Body of pancreas (tissue), 4 donors: ENCODE data around the gene ZFC3H1. TPM values are rescaled to one million over a fixed set of nuclear protein-coding genes. Genes with fewer than 3 reads are reported as not detected.

Experiments used
- ATAC-seq: fragments of 150-250 bp; one replicate; pipeline ENCODE4 v1.9.1; 2016
- DNase-seq, 4 donors: peaks; one replicate each; pipeline ENCODE4 v3.0.0-alpha.2; 2019
- H3K27ac ChIP-seq, 4 donors: fragments of 200-600 bp; sonication (generic); 1 replicate in 3 of 4; 2 replicates in 1 of 4; pipeline versions ENCODE4 v1.5.1 to v1.6.1; 2016 to 2019; ENCODE audit warnings: mild to moderate bottlenecking in 1 of 4, mixed read lengths in 1 of 4, moderate library complexity in 1 of 4
- H3K27me3 ChIP-seq, 2 donors: fragments of 200-600 bp; sonication (generic); one replicate each; pipeline ENCODE4 v1.6.0; 2016; ENCODE audit warnings: mild to moderate bottlenecking in 1 of 2
- H3K36me3 ChIP-seq, 2 donors: fragments of 200-600 bp; sonication (generic); replicated peaks in 1 of 2; 2 replicates each; pipeline ENCODE4 v1.5.1; 2016; ENCODE audit warnings: low read depth in 2 of 2; ENCODE audit not compliant: insufficient read depth in 1 of 2
- H3K4me1 ChIP-seq: fragments of 200-600 bp; sonication (generic); one replicate; pipeline ENCODE4 v1.6.0; 2016
- H3K4me3 ChIP-seq, 2 donors: fragments of 200-600 bp; sonication (generic); 1 replicate in 1 of 2; 2 replicates in 1 of 2; pipeline ENCODE4 v1.5.1; 2016 to 2019
- H3K9me3 ChIP-seq, 3 donors: fragments of 200-600 bp; sonication (generic); 1 replicate in 2 of 3; 2 replicates in 1 of 3; pipeline ENCODE4 v1.5.1; 2016
- POLR2A ChIP-seq, 3 donors: fragments of 450-650 bp; IDR thresholded peaks; one replicate each; pipeline ENCODE4 v1.6.1; 2016; ENCODE audit warnings: antibody characterized with exemption in 3 of 3, mild to moderate bottlenecking in 2 of 3
- WGBS, 2 donors: methylation state at CpG; one replicate each; pipeline ENCODE4 v1.1.5; 2017; 5-methylcytosine and 5-hydroxymethylcytosine counted together
- intact Hi-C: fragments of 100-400 bp; cut with DNase I; formaldehyde crosslinking; loops from one replicate; pipeline ENCODE4 v1.15.1; 2023
- total RNA-seq, 2 donors: library from RNA; depleted of rRNA; stranded (reverse); fragments of >200 nt; gene quantifications; one replicate each; pipeline ENCODE4 v1.1.0, GENCODE V29; 2016
- TF ChIP-seq, protein P1 (sequence below), 7 experiments: fragments of 450-650 bp in 4 of 7; fragments of 200-600 bp in 3 of 7; sonication (generic) in 3 of 7; IDR thresholded peaks; one replicate each; pipeline ENCODE4 v1.5.1; 2016 to 2019; ENCODE audit warnings: antibody characterized with exemption in 7 of 7

The ZFC3H1 gene
- total RNA-seq, 2 donors from 2014 or later, result 36.1 to 116 TPM

DNA sequence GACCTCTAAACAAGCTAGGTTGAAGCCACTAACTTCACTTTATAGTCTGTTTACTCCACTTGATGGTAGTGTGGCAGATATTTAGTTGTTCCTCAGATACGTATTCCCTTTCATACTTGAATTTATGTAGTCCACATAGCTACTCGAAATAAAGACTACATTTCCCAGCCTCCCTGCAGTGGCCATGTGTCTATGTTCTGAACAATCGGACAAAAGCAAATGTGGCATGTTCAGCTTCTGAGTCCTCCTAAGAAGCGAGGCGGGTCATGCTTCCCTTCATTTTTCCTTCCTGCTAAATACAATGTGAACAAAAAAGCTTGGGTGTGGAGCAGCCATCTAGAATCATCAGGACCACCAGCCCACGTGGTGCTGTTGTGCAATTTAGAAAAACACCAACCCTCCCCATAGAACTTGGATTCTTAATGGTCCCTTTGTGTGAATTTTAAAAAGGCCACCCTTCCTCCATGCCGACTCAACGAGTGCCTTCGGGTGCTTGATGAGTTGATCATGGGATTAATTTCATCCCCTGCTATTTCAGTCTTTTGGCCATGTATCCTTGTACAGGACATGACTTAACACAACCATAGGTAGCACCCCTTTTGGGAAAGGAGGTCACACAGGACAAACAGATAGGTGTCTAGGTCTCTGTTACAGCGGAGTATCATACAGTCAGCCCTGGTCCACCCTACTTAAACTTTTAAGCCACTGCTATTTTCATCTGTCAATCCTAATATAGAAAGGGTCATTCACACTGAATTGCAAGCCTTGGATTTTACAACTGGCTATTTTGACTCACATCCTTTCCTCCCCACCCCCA is 60.7 kb downstream of the ZFC3H1 start:
- Histone ChIP-seq H3K4me3 (no peak overlapping the region), H3K36me3 (no peaks in the 10 kb centered on the region), H3K4me1 (peaks cover 8% of the 10 kb centered on the region), H3K9me3 (no peaks in the 10 kb centered on the region), H3K27me3 (no peaks in the 10 kb centered on the region), H3K27ac (no peak overlapping the region)
- no peak for ATAC-seq
- WGBS, 2 donors, result 73 to 76% methylated on average over 10 of the region's 10 CpGs
- intact Hi-C loops, result no loop called here
- no peak for TF ChIP-seq POLR2A (IDR thresholded peaks at IDR 0.05)
- TF ChIP-seq, protein P1, sequence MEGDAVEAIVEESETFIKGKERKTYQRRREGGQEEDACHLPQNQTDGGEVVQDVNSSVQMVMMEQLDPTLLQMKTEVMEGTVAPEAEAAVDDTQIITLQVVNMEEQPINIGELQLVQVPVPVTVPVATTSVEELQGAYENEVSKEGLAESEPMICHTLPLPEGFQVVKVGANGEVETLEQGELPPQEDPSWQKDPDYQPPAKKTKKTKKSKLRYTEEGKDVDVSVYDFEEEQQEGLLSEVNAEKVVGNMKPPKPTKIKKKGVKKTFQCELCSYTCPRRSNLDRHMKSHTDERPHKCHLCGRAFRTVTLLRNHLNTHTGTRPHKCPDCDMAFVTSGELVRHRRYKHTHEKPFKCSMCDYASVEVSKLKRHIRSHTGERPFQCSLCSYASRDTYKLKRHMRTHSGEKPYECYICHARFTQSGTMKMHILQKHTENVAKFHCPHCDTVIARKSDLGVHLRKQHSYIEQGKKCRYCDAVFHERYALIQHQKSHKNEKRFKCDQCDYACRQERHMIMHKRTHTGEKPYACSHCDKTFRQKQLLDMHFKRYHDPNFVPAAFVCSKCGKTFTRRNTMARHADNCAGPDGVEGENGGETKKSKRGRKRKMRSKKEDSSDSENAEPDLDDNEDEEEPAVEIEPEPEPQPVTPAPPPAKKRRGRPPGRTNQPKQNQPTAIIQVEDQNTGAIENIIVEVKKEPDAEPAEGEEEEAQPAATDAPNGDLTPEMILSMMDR (IDR thresholded peaks at IDR 0.05), result no peak
- no peak for DNase-seq

DNA sequence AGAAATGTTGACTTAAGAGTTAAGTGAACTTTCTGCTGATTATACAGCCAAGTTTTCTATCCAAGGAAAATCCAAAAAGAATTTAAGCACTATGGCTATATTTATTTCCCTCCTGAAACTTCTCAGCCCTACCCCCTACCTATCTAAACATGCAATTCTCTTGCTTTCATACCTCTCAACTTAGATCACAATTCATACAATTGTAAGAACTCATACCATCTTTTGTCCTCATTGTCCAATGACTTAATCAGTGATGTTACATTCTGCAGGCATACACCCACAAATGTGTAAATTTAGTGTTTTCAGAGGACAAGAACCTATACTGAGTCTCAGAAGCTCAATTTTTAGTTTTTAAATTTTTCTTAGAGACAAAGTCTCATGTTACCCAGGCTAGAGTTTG is 62.1 kb downstream of the ZFC3H1 start:
- H3K36me3 ChIP-seq, result no peaks in the 10 kb centered on the region
- H3K27me3 ChIP-seq, result no peaks in the 10 kb centered on the region
- TF ChIP-seq, protein P1 (IDR thresholded peaks at IDR 0.05), result no peak
- TF ChIP-seq POLR2A (IDR thresholded peaks at IDR 0.05), result no peak
- ATAC-seq (no peak), DNase-seq (no peak)
- intact Hi-C loops, result no loop called here
- H3K9me3 ChIP-seq, result no peaks in the 10 kb centered on the region
- peaks cover 8% of the 10 kb centered on the region for H3K4me1 ChIP-seq
- no peak overlapping the region for H3K4me3 ChIP-seq
- H3K27ac ChIP-seq, result no peak overlapping the region

GRCh38 chr12:71599210-71599609 is 64.4 kb downstream of the ZFC3H1 start:
- DNase-seq (no peak), ATAC-seq (no peak)
- Histone ChIP-seq H3K36me3 (no peaks in the 10 kb centered on the region), H3K27me3 (no peaks in the 10 kb centered on the region), H3K9me3 (no peaks in the 10 kb centered on the region), H3K4me3 (no peak overlapping the region), H3K4me1 (no peaks in the 10 kb centered on the region), H3K27ac (no peak overlapping the region)
- no peak for TF ChIP-seq POLR2A (IDR thresholded peaks at IDR 0.05)
- TF ChIP-seq, protein P1 (IDR thresholded peaks at IDR 0.05), result no peak
- intact Hi-C loops, result no loop called here

GRCh38 chr12:71594214-71594948 is 69.3 kb downstream of the ZFC3H1 start:
- ATAC-seq, result no peak
- no peak for TF ChIP-seq POLR2A (IDR thresholded peaks at IDR 0.05)
- TF ChIP-seq, protein P1 (IDR thresholded peaks at IDR 0.05), result no peak
- 26 to 34% methylated on average over 5 of the region's 5 CpGs for WGBS, 2 donors
- DNase-seq, result peak; percentile 37 to 61 (median 52)
- Histone ChIP-seq H3K9me3 (no peaks in the 10 kb centered on the region), H3K27me3 (no peaks in the 10 kb centered on the region), H3K4me1 (peaks cover 7% of the 10 kb centered on the region), H3K36me3 (no peaks in the 10 kb centered on the region), H3K27ac (no peak overlapping the region), H3K4me3 (no peak overlapping the region)
- intact Hi-C loops, result no loop called here
